SKM-1 (cell line): ENCODE results near the gene RAB5B.
"Not testable (repeated sequence)": the region's sequence is repeated elsewhere in the genome, so short reads cannot be mapped to it uniquely, and the experiment has no call there.

ENCODE experiments used
- DNase-seq: peaks from one replicate; lab custom pipeline; 2025; ENCODE audit not compliant: unreplicated experiment; lab: John Stamatoyannopoulos, UW

RAB5B gene

GRCh38 chr12:56013482-56013881 lies 39.6 kb downstream of the RAB5B start:
- DNase-seq = no peak

GRCh38 chr12:56014205-56014604 lies 40.3 kb downstream of the RAB5B start:
- no peak for DNase-seq

- no peak for DNase-seq
Measured at GRCh38 chr12:56017181-56017580, 43.3 kb downstream of the RAB5B start.

GRCh38 chr12:56018356-56018755 lies 44.5 kb downstream of the RAB5B start:
- no peak for DNase-seq

DNA sequence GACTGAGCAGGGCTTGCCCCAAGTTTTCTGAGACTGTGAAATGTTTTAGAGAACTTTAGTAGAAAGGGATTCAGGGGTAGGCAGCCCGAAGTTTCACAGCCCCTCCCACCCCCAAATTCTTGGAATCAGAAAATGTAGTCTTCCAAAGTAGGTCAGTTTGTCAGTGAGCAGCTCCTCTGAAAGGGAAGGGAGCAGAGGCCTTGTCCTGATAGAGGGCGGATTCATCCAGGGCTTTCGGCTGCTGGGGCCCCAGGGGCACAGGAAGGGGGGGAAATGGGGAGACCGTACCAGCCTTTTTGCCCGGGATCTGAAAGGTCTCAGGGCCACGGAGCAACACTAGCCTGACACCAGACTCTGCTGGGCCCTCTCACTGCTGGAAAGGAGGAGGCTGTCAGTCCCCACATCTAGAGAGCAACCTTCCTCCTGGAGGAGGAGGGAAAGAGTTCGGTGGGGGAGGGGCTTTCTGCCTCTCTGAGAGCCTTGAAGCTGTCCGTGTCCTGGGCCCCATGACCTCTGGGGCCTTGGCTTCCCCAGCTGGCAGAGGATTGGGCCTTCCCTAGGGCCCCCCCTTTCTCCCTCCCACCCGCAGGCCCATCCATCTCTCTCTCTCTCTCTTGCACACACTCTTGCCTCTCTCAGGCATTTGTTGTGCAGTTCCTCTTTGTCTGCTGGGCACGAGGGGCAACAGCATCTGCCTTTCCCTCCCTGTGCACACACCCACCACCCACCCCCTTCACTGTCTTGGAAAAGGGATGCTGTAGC lies 46.7 kb downstream of the RAB5B start, which contains the start of gene IKZF4:
IKZF4 (plus strand) TSS at position 621 of the 762 bp plus-strand sequence. CDS start 451 bp downstream, outside the sequence.
- DNase-seq = peak; percentile 63

DNA sequence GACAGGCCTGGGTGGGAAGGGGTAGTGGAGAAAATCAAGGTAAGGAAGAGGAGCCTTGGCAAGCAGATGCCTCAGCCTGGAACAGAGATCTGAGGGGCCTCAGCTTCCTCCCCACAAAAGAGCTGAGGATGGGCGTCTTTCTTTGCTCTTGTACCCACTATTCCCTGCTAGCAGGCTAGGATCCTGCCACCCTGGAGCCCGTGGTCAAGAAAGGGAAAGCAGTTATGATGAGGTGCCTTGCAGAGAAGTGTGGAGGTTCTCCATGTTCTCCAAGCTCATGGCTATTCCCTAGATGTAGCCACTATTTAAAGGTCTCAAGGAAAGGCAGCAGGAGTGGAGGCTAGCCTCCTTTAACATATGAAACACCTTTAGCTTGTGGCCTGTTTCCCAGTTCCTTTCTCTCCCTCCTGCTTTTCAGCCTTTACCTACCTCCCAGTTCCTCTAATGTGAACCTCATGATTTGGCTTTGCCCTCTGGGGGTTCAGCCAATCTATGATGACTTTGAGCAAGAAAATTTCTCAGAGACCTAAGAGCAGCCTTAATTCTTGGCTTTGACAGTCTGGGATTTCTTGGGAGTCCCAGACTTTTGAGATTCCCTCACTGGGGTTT lies 48.1 kb downstream of the RAB5B start:
- no peak for DNase-seq

GRCh38 chr12:56028511-56029165 lies 54.8 kb downstream of the RAB5B start:
- DNase-seq = no peak

- DNase-seq = no peak
Measured at GRCh38 chr12:56029166-56029519, 55.3 kb downstream of the RAB5B start.

DNA sequence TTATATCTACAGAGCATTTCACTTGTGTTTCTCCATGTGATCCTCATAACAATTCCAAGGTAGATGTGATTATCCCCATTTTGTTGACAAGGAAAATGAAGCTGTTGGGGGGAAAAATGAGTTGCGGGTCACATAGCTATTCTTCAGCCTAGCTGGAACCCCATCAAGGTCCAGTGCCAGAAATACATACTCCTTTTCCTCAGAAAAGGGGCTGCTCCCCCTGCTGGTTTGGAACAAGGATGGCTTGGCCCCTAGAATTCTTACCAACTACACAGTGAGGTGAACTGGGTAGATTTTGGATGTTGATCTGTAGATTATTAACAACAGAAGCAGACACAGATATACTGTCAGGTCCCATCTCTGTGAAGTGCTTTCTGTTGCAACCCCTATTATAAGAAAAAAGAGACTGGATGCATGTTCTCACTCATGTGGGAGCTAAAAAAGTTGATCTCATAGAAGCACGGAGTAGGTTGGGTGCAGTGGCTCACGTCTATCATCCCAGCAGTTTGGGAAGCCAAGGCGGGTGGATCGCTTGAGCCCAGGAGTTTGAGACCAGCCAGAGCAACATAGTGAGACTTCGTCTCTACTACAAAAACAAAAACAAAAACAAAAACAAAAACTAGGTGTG lies 55.9 kb downstream of the RAB5B start:
- DNase-seq = no peak

DNA sequence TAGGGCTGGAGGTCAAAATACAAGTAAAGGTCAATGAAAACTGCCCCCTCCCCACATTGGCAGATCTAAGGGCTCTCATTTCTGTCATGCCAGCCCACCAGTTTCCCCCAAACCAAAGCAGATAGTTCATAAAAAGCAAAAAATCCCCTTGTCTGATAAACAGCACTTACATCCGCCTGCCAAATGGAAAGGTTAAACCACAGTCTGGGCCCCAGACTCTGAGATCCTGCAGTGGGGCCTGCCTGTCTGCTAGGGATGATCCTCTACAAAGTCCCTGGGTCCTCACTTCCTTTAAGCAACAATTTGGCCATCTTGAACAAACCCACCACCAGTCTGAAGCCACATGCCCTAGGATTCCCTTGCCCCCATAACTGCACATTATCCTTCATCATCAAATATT lies 58.1 kb downstream of the RAB5B start:
- no peak for DNase-seq

- DNase-seq = no peak
Measured at GRCh38 chr12:56034586-56035332, 60.9 kb downstream of the RAB5B start.

DNA sequence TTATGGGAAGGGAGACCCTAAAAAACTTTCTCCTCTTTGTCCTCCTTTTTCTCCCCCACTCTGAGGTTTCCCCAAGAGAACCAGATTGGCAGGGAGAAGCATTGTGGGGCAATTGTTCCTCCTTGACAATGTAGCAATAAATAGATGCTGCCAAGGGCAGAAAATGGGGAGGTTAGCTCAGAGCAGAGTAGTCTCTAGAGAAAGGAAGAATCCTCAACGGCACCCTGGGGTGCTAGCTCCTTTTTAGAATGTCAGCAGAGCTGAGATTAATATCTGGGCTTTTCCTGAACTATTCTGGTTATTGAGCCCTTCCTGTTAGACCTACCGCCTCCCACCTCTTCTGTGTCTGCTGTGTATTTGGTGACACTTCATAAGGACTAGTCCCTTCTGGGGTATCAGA lies 63.3 kb downstream of the RAB5B start:
- no peak for DNase-seq

- DNase-seq = no peak
Measured at GRCh38 chr12:56038022-56038655, 64.3 kb downstream of the RAB5B start.

DNA sequence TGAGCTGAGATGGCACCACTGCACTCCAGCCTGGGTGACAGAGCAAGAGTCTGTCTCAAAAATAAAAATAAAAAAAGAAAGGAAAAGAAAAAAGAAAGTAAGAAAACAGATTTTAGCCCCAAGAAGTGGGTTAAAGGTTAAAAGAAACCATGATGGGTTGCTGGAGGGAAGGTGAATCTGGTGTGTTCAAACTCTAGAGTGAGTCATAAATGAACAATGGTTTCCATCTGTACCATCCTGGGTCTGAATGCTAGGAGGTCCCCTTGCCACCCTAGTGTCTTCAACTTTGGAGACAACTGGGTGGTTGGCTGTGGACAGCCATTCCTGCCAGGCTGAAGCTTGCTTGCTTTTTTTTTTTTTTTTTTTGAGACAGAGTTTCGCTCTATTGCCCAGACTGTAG lies 66.3 kb downstream of the RAB5B start:
- no peak for DNase-seq

DNA sequence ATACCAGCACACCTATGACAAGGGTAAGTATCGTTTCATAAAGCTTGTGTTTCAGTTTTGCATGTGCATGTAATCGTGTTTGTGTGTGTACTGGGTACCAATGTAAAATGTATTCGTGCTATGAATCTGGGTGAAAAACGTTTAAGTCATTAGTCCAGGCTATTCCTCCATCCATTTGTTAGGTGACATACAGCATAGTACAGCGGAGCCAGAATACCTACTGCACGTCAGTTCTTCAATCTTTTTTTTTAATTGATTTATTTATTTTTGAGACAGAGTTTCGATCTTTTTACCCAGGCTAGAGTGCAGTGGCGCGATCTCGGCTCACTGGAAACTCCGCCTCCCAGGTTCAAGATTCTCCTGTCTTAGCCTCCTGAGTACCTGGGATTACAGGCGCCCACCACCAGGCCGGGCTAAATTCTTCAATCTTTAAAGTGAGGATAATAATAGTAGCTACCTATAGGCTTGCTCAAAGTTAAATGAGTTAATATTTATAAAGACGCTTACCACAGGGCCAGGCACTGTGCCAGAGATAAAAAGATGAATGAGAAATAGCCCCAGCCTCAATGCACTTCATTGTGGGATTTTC lies 67.2 kb downstream of the RAB5B start:
- no peak for DNase-seq

DNA sequence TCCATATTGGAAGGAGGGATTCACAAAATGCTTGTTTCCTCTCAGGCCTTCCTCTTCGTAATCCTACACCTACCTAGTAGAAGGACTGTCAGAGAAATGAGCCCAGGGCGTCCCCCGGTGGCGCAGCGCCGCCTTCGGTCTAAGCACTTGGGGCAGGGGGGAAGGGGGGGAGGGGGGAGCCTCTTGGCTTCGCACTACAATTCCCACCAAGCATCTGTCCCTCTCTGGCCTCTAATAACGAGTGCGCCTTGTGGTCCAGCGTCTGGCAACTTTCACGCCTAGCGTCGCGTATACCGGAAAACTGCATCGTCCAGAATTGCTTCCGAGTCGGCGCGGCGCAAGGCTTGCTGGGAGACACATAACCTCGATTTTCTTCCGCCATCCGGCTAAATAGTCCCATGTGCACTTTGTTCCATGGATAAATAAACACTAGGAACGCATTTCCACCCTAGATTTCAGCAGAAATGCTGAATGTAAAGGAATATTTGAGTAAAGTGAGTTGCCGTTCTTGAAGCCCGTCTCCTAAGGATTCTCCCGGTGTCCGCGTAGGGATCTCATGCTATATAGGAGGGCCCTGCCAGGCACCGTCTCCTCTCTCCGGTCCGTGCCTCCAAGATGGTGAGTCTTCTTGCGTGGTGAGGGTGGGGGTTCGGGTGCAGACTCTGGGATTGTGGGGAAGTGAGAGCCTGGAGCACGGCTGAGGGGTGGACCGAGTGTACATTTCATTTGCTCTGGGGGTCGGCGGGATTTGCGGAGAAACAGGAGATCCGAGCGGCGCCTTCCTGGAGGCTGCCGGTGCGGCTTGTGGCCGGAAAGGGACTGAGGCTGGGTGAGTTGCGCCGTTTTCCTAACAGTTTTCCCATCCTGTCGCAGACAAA lies 67.9 kb downstream of the RAB5B start, which contains the start of gene RPS26:
RPS26 (plus strand) TSS at position 367 of the 878 bp plus-strand sequence; CDS start at position 616, 249 bp downstream.
- peak; percentile 72 for DNase-seq

GRCh38 chr12:56042430-56042813 lies 68.5 kb downstream of the RAB5B start:
- not testable (repeated sequence) for DNase-seq

- DNase-seq = no peak
Measured at GRCh38 chr12:56042843-56043242, 69.0 kb downstream of the RAB5B start.
